Measurements from ENCODE around the gene TKFC. TPM values are rescaled to one million over a fixed set of nuclear protein-coding genes. Genes with fewer than 3 reads are reported as not detected.

Gene TKFC
- total RNA-seq, 1 donor from 2014 or later: 17.8 TPM

- TF ChIP-seq, protein P1, sequence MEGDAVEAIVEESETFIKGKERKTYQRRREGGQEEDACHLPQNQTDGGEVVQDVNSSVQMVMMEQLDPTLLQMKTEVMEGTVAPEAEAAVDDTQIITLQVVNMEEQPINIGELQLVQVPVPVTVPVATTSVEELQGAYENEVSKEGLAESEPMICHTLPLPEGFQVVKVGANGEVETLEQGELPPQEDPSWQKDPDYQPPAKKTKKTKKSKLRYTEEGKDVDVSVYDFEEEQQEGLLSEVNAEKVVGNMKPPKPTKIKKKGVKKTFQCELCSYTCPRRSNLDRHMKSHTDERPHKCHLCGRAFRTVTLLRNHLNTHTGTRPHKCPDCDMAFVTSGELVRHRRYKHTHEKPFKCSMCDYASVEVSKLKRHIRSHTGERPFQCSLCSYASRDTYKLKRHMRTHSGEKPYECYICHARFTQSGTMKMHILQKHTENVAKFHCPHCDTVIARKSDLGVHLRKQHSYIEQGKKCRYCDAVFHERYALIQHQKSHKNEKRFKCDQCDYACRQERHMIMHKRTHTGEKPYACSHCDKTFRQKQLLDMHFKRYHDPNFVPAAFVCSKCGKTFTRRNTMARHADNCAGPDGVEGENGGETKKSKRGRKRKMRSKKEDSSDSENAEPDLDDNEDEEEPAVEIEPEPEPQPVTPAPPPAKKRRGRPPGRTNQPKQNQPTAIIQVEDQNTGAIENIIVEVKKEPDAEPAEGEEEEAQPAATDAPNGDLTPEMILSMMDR (IDR thresholded peaks at IDR 0.05; ENCODE audit: borderline replicate concordance): no peak
- no peak overlapping the region for H3K4me3 ChIP-seq
- no peak overlapping the region for H3K27ac ChIP-seq (replicated peaks)
- H3K36me3 ChIP-seq: peaks cover 5% of the 10 kb centered on the region
- intact Hi-C loops (cut with micrococcal nuclease): no loop called here
- no peaks in the 10 kb centered on the region for H3K27me3 ChIP-seq (ENCODE audit: low read depth)
- no peak for DNase-seq
- no peaks in the 10 kb centered on the region for H3K9me3 ChIP-seq (replicated peaks)
- no peaks in the 10 kb centered on the region for H3K4me1 ChIP-seq
These were observed 8.7 kb downstream of the TKFC start for GRCh38 chr11:61341706-61342105.

DNA sequence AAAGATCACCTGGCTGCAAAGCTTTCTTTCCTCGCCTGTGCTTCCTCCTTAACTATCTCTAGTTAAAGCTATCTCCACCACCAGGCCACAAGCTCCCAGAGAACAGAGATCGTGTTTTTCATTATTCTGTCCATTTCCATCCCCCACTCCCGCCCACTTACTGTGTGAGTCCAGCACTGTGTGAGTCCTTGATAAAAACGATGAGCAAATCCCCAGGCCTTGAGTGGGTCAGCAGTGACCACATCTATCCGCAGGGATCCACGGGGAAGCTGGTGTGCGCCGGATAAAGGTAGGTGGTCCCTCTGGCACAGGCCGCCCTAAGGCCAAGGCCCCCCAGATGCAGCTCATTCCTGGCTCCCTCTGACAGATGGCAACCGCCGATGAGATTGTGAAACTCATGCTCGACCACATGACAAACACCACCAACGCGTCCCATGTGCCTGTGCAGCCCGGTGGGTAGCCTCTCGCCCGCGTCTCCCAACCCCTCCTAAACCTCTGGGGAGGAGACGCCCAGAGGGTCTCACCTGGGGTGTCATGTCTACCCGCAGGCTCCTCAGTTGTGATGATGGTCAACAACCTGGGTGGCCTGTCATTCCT lies 9.3 kb downstream of the TKFC start:
- intact Hi-C loops (cut with micrococcal nuclease): no loop called here
- H3K4me1 ChIP-seq: no peaks in the 10 kb centered on the region
- no peak overlapping the region for H3K27ac ChIP-seq (replicated peaks)
- H3K9me3 ChIP-seq (replicated peaks): no peaks in the 10 kb centered on the region
- DNase-seq: no peak
- no peak overlapping the region for H3K4me3 ChIP-seq
- TF ChIP-seq, protein P1 (IDR thresholded peaks at IDR 0.05; ENCODE audit: borderline replicate concordance): no peak
- H3K36me3 ChIP-seq: peaks cover 5% of the 10 kb centered on the region
- H3K27me3 ChIP-seq (ENCODE audit: low read depth): no peaks in the 10 kb centered on the region

DNA sequence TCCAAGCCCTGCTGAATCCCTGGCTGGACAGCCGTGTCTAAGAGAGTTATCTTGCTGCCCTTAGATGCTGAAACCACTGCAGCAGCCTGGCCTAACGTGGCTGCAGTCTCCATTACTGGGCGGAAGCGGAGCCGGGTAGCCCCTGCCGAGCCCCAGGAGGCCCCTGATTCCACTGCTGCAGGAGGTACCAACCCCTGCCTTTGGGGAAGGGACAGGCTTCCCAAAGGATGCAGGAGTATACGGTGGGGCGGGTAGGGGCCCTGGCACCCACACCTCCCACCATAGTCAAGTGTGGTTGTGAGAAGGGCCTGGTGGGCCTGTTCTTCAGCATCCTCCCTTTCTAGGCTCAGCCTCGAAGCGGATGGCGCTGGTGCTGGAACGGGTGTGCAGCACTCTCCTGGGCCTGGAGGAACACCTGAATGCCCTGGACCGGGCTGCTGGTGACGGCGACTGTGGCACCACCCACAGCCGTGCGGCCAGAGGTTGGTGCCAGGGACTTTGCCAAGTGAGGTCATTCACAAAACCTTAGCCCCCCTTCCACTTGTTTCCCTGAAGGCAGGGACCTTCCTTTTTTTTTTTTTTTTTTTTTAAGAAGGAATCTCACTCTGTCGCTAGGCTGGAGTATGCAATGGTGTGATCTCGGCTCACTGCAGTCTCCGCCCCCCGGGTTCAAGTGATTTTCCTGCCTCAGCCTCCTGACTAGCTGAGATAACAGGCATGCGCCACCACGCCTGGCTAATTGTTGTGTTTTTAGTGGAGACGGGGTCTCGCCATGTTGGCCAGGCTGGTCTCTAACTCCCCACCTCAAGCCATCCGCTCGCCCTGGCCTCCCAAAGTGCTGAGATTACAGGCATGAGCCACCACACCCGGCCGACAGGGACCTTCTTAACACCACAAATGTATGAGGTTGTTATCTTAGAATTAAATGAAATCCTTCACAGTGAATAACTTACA lies 11.0 kb downstream of the TKFC start:
- peaks cover 12% of the 10 kb centered on the region for H3K36me3 ChIP-seq
- no peak for DNase-seq

DNA sequence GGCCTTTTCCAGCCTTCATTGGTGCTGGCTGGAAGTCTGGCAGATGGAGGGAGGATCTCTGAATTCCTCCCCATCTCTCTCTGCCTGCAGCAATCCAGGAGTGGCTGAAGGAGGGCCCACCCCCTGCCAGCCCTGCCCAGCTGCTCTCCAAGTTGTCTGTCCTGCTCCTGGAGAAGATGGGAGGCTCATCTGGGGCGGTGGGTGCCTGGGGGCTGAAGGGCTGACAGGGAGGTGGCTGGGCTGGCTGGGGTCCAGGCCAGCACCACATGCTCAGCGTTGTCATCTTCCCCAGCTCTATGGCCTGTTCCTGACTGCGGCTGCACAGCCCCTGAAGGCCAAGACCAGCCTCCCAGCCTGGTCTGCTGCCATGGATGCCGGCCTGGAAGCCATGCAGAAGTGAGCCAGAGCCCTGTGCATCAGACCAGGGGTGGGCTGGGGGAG lies 12.2 kb downstream of the TKFC start:
- peaks cover 23% of the 10 kb centered on the region for H3K36me3 ChIP-seq
- intact Hi-C loops (cut with micrococcal nuclease): no loop called here
- TF ChIP-seq, protein P1 (IDR thresholded peaks at IDR 0.05; ENCODE audit: borderline replicate concordance): no peak
- H3K4me1 ChIP-seq: no peaks in the 10 kb centered on the region
- H3K27me3 ChIP-seq (ENCODE audit: low read depth): no peaks in the 10 kb centered on the region
- H3K9me3 ChIP-seq (replicated peaks): no peaks in the 10 kb centered on the region
- no peak for DNase-seq
- H3K4me3 ChIP-seq: no peak overlapping the region
- H3K27ac ChIP-seq (replicated peaks): no peak overlapping the region

More for the DNA sequence above, 11.0 kb downstream of the TKFC start:
- no peaks in the 10 kb centered on the region for H3K4me1 ChIP-seq
- TF ChIP-seq, protein P1 (IDR thresholded peaks at IDR 0.05; ENCODE audit: borderline replicate concordance): no peak
- no peaks in the 10 kb centered on the region for H3K27me3 ChIP-seq (ENCODE audit: low read depth)
- H3K9me3 ChIP-seq (replicated peaks): no peaks in the 10 kb centered on the region
- intact Hi-C loops (cut with micrococcal nuclease): no loop called here
- H3K27ac ChIP-seq (replicated peaks): no peak overlapping the region
- no peak overlapping the region for H3K4me3 ChIP-seq

DNA sequence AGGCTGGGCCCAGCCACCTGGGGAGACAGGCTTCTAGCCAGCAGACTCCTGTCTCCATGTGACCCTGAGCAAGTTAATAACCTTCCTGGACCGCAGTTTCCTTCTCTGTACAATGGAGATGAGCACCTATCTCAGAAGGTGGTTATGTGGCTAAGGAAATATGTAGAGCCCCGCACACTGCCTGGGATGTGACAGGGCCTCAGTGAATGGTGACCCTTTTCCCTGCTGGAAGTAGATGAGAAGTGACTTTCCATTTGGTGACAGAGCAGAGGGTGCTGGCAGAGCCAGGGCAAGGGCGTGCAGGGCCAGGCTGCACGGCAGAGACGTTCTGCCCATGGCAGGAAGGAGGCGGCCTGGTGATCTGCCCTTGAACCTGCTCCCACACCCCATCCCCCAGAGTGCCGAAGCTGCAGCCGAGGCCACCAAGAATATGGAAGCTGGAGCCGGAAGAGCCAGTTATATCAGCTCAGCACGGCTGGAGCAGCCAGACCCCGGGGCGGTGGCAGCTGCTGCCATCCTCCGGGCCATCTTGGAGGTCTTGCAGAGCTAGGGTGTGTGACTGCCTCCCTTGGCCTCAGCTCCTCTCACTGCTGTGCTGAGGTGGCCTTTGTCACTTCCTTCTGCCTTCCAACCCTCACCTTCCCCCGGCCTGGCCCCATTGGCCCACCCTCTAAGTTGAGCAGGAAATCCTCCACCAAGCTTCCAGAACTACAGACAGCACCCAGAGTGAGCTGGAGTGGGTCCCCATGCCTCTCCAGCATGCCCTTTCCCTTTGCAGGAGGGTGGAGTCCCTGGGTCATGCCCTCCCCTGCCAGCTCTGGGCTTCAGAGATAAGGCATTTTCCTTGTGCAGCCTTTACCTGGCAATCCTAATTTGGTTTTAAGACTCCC lies 13.2 kb downstream of the TKFC start:
- H3K27me3 ChIP-seq (ENCODE audit: low read depth): no peaks in the 10 kb centered on the region
- intact Hi-C loops (cut with micrococcal nuclease): no loop called here
- no peaks in the 10 kb centered on the region for H3K9me3 ChIP-seq (replicated peaks)
- DNase-seq: no peak
- H3K36me3 ChIP-seq: peaks cover 31% of the 10 kb centered on the region
- TF ChIP-seq, protein P1 (IDR thresholded peaks at IDR 0.05; ENCODE audit: borderline replicate concordance): no peak
- no peak overlapping the region for H3K27ac ChIP-seq (replicated peaks)
- H3K4me3 ChIP-seq: no peak overlapping the region
- no peaks in the 10 kb centered on the region for H3K4me1 ChIP-seq

All from left ventricle myocardium inferior (tissue), 1 donor.